Measurements from ENCODE around the gene CDC42EP5.

DNA sequence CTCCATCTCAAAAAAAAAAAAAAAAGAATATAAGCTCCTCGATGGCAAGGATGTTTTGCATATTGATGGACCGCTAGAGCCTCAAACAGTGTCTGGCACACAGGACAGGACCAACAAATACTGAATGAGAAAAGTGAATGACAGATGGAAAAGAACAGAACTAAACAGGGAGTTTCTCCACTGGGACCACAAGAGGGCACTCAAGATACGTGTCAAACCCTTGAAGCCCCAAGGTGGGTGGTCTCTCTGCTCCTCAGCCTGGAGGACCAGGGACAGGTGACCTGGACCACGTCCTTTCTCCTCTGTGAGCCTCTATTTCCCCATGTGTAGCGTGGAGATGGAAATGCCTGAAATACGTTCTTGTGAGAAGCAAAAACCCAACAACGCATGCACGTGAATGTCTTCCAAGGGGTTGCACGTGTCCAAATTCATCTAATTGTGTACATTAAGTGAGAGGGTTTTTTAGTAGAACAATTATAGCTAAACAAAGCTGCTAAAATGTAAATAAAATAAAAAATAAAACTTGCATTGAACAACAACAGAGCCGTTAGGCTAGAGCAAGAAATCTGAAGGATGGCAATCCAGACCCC, 5.7 kb upstream of the CDC42EP5 start:
- TF ChIP-seq, protein P1, sequence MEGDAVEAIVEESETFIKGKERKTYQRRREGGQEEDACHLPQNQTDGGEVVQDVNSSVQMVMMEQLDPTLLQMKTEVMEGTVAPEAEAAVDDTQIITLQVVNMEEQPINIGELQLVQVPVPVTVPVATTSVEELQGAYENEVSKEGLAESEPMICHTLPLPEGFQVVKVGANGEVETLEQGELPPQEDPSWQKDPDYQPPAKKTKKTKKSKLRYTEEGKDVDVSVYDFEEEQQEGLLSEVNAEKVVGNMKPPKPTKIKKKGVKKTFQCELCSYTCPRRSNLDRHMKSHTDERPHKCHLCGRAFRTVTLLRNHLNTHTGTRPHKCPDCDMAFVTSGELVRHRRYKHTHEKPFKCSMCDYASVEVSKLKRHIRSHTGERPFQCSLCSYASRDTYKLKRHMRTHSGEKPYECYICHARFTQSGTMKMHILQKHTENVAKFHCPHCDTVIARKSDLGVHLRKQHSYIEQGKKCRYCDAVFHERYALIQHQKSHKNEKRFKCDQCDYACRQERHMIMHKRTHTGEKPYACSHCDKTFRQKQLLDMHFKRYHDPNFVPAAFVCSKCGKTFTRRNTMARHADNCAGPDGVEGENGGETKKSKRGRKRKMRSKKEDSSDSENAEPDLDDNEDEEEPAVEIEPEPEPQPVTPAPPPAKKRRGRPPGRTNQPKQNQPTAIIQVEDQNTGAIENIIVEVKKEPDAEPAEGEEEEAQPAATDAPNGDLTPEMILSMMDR (IDR thresholded peaks at IDR 0.05): peak; percentile 55; the same call in 1 of the 2 replicates
- no peak for TF ChIP-seq FOXP1 (CRISPR knock-in tag; IDR thresholded peaks at IDR 0.05; ENCODE audit: borderline replicate concordance)
- no peak for TF ChIP-seq ATF1 (CRISPR knock-in tag; IDR thresholded peaks at IDR 0.05)
- TF ChIP-seq, protein P2, sequence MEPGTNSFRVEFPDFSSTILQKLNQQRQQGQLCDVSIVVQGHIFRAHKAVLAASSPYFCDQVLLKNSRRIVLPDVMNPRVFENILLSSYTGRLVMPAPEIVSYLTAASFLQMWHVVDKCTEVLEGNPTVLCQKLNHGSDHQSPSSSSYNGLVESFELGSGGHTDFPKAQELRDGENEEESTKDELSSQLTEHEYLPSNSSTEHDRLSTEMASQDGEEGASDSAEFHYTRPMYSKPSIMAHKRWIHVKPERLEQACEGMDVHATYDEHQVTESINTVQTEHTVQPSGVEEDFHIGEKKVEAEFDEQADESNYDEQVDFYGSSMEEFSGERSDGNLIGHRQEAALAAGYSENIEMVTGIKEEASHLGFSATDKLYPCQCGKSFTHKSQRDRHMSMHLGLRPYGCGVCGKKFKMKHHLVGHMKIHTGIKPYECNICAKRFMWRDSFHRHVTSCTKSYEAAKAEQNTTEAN (CRISPR knock-in tag; IDR thresholded peaks at IDR 0.05): no peak
- TF ChIP-seq, protein P3, sequence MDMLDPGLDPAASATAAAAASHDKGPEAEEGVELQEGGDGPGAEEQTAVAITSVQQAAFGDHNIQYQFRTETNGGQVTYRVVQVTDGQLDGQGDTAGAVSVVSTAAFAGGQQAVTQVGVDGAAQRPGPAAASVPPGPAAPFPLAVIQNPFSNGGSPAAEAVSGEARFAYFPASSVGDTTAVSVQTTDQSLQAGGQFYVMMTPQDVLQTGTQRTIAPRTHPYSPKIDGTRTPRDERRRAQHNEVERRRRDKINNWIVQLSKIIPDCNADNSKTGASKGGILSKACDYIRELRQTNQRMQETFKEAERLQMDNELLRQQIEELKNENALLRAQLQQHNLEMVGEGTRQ (CRISPR knock-in tag; IDR thresholded peaks at IDR 0.05): no peak
- TF ChIP-seq, protein P4, sequence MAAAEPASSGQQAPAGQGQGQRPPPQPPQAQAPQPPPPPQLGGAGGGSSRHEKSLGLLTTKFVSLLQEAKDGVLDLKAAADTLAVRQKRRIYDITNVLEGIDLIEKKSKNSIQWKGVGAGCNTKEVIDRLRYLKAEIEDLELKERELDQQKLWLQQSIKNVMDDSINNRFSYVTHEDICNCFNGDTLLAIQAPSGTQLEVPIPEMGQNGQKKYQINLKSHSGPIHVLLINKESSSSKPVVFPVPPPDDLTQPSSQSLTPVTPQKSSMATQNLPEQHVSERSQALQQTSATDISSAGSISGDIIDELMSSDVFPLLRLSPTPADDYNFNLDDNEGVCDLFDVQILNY (CRISPR knock-in tag; IDR thresholded peaks at IDR 0.05): no peak
- TF ChIP-seq ELF4 (CRISPR knock-in tag; IDR thresholded peaks at IDR 0.05; ENCODE audit: low read depth): no peak
- TF ChIP-seq, protein P5, sequence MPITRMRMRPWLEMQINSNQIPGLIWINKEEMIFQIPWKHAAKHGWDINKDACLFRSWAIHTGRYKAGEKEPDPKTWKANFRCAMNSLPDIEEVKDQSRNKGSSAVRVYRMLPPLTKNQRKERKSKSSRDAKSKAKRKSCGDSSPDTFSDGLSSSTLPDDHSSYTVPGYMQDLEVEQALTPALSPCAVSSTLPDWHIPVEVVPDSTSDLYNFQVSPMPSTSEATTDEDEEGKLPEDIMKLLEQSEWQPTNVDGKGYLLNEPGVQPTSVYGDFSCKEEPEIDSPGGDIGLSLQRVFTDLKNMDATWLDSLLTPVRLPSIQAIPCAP (CRISPR knock-in tag; IDR thresholded peaks at IDR 0.05): no peak
- TF ChIP-seq NR1H2 (CRISPR knock-in tag; IDR thresholded peaks at IDR 0.05): no peak
- TF ChIP-seq, protein P6, sequence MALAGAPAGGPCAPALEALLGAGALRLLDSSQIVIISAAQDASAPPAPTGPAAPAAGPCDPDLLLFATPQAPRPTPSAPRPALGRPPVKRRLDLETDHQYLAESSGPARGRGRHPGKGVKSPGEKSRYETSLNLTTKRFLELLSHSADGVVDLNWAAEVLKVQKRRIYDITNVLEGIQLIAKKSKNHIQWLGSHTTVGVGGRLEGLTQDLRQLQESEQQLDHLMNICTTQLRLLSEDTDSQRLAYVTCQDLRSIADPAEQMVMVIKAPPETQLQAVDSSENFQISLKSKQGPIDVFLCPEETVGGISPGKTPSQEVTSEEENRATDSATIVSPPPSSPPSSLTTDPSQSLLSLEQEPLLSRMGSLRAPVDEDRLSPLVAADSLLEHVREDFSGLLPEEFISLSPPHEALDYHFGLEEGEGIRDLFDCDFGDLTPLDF (CRISPR knock-in tag; IDR thresholded peaks at IDR 0.05): no peak
- no peak for TF ChIP-seq NFYB (CRISPR knock-in tag; conservative IDR thresholded peaks at IDR 0.05; ENCODE audit: low read depth)
